Chondrocyte (in vitro differentiated cells): ENCODE data around the gene RASSF5. TPM values are rescaled to one million over a fixed set of nuclear protein-coding genes. Genes with fewer than 3 reads are reported as not detected.
"Not testable (repeated sequence)": the region's sequence is repeated elsewhere in the genome, so short reads cannot be mapped to it uniquely, and the experiment has no call there.

ENCODE experiments used
- DNase-seq: peaks from one replicate; pipeline ENCODE4 v3.0.0; 2021; ENCODE audit warnings: mixed read lengths, low spot score
- H3K27ac Mint-ChIP-seq: one replicate; pipeline ENCODE4 v1.8.0; 2021; ENCODE audit warnings: mild to moderate bottlenecking, moderate library complexity, mixed read lengths; ENCODE audit not compliant: unreplicated experiment
- H3K27me3 Mint-ChIP-seq: 2 replicates; pipeline ENCODE4 v1.8.0; 2021; ENCODE audit warnings: low read depth, mixed read lengths
- H3K36me3 Mint-ChIP-seq: 2 replicates; pipeline ENCODE4 v1.8.0; 2021; ENCODE audit warnings: low read depth, mixed read lengths
- H3K4me1 Mint-ChIP-seq: 2 replicates; pipeline ENCODE4 v1.8.0; 2021; ENCODE audit warnings: low read depth, mild to moderate bottlenecking, mixed read lengths
- H3K4me3 Mint-ChIP-seq: one replicate; pipeline ENCODE4 v1.8.0; 2021; ENCODE audit warnings: mild to moderate bottlenecking, moderate library complexity, mixed read lengths; ENCODE audit not compliant: unreplicated experiment
- H3K9me3 Mint-ChIP-seq: 2 replicates; pipeline ENCODE4 v1.8.0; 2021; ENCODE audit warnings: low read depth, mixed read lengths
- total RNA-seq: library from RNA; stranded (reverse); gene quantifications from 3 replicates; pipeline ENCODE4 v1.2.1, GENCODE V29; 2021
- TF ChIP-seq, protein P1 (sequence below): fragments of 200-600 bp; sonication (generic); IDR thresholded peaks from 2 replicates; pipeline ENCODE4 v1.5.0; 2021; ENCODE audit warnings: antibody characterized with exemption, mild to moderate bottlenecking, moderate library complexity

RASSF5 gene
- total RNA-seq, 1 donor from 2014 or later: 0.27 TPM

DNA sequence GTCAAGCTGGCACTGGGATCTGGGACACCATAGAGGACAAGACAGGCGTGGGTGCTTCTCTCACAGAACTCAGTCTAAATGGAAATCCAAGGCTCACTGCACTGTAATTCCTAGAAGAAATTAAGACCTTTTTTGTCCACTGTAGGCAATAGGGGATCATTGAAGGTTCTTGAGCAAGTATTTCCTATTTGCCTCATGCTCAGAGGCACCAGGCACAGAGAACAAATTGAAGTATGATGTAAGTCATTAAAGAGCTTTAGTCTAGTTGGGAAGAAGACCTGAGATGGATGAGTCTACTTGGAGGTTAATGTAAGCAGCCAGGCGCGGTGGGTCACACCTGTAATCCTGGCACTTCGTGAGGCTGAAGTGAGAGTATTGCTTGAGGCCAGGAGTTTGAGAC, 70.3 kb downstream of the RASSF5 start:
- no peak for DNase-seq
- Mint-ChIP-seq H3K36me3 (no peaks in the 10 kb centered on the region), H3K27me3 (peaks cover 8% of the 10 kb centered on the region), H3K4me3 (no peak overlapping the region), H3K9me3 (no peaks in the 10 kb centered on the region), H3K4me1 (peaks cover 5% of the 10 kb centered on the region), H3K27ac (no peak overlapping the region)
- TF ChIP-seq, protein P1, sequence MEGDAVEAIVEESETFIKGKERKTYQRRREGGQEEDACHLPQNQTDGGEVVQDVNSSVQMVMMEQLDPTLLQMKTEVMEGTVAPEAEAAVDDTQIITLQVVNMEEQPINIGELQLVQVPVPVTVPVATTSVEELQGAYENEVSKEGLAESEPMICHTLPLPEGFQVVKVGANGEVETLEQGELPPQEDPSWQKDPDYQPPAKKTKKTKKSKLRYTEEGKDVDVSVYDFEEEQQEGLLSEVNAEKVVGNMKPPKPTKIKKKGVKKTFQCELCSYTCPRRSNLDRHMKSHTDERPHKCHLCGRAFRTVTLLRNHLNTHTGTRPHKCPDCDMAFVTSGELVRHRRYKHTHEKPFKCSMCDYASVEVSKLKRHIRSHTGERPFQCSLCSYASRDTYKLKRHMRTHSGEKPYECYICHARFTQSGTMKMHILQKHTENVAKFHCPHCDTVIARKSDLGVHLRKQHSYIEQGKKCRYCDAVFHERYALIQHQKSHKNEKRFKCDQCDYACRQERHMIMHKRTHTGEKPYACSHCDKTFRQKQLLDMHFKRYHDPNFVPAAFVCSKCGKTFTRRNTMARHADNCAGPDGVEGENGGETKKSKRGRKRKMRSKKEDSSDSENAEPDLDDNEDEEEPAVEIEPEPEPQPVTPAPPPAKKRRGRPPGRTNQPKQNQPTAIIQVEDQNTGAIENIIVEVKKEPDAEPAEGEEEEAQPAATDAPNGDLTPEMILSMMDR: no peak

DNA sequence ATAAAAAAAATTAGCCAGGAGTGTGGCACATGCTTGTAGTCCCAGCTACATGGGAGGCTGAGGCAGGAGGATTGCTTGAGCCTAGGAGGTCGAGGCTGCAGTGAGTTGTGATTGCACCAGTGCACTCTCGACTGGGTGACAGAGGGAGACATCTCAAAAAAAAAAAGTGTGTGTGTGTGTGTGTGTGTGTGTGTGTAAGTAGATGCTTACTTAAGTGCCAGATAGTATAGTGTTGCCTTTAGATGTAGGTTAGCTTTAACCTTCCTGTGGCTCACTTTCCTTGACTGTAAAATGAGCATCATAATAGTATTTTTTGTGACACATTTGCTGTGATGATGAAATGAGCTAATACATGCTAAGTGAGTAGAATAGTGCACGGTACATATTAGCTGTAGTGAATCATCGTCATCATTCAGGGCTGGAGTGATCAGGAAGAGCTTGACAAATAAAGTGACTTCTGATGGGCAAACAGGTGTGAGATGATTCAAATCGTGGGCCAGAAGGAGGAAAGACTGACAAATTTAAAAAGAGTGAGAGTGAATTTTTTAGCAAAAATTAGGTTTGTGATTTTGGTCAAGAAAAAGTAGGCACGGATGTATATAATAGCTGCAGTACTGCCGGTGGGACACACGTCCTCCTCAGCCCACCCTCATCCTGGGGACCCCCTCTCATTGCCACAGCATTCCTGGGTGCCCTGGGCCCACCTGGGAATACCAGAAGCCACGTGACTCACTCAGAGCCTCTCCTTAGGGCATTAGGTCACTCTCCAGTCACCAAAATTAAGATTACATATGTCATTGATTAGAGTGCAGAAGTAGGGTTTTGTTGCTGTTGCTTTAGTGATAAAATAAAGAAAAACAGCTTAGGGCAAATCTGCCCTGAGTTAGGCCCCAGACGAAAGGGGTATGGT, 71.0 kb downstream of the RASSF5 start:
- H3K4me1 Mint-ChIP-seq: peaks cover 5% of the 10 kb centered on the region
- no peak for DNase-seq
- no peak overlapping the region for H3K4me3 Mint-ChIP-seq
- H3K9me3 Mint-ChIP-seq: no peaks in the 10 kb centered on the region
- TF ChIP-seq, protein P1: no peak
- H3K27ac Mint-ChIP-seq: no peak overlapping the region
- H3K27me3 Mint-ChIP-seq: peaks cover 9% of the 10 kb centered on the region
- no peaks in the 10 kb centered on the region for H3K36me3 Mint-ChIP-seq

DNA sequence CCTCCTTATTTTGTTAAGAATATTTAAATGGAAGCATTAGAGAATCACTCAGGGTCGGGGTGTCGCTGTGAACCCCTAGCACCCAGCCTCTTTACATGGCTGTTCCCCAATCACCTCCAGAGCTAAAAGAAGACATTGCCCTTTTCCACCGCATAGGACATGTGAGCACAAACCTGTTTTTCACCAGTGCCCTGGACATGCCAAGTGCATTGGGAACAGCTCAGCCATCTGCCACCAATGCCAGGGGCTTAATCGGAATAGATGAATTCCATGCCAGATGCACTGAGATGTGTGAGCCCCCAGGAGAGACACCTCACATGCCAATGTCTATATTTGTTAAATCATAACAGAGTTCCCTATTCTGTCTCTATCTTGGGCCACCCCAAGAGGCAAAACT, 71.6 kb downstream of the RASSF5 start:
- H3K27me3 Mint-ChIP-seq: peaks cover 12% of the 10 kb centered on the region
- peaks cover 7% of the 10 kb centered on the region for H3K4me1 Mint-ChIP-seq
- no peak overlapping the region for H3K4me3 Mint-ChIP-seq
- H3K36me3 Mint-ChIP-seq: no peaks in the 10 kb centered on the region
- H3K27ac Mint-ChIP-seq: no peak overlapping the region
- TF ChIP-seq, protein P1: no peak
- no peak for DNase-seq
- H3K9me3 Mint-ChIP-seq: no peaks in the 10 kb centered on the region

GRCh38 chr1:206579747-206580437, 72.6 kb downstream of the RASSF5 start:
- no peaks in the 10 kb centered on the region for H3K9me3 Mint-ChIP-seq
- H3K27ac Mint-ChIP-seq: no peak overlapping the region
- H3K36me3 Mint-ChIP-seq: no peaks in the 10 kb centered on the region
- peaks cover 12% of the 10 kb centered on the region for H3K27me3 Mint-ChIP-seq
- TF ChIP-seq, protein P1: no peak
- peaks cover 7% of the 10 kb centered on the region for H3K4me1 Mint-ChIP-seq
- H3K4me3 Mint-ChIP-seq: no peak overlapping the region
- no peak for DNase-seq

- Mint-ChIP-seq H3K27ac (no peak overlapping the region), H3K27me3 (peaks cover 12% of the 10 kb centered on the region), H3K9me3 (no peaks in the 10 kb centered on the region), H3K4me3 (no peak overlapping the region), H3K4me1 (peaks cover 2% of the 10 kb centered on the region), H3K36me3 (no peaks in the 10 kb centered on the region)
- no peak for DNase-seq
- TF ChIP-seq, protein P1: no peak
Observed at GRCh38 chr1:206580438-206581113, 73.2 kb downstream of the RASSF5 start.

GRCh38 chr1:206581114-206581497, 73.8 kb downstream of the RASSF5 start:
- not testable (repeated sequence) for H3K4me1 Mint-ChIP-seq, H3K4me3 Mint-ChIP-seq, DNase-seq, H3K9me3 Mint-ChIP-seq, H3K36me3 Mint-ChIP-seq, H3K27ac Mint-ChIP-seq
- H3K27me3 Mint-ChIP-seq: peaks cover 11% of the 10 kb centered on the region
